ENCODE measurements around the gene VAT1. TPM values are rescaled to one million over a fixed set of nuclear protein-coding genes. Genes with fewer than 3 reads are reported as not detected.

Gene VAT1
- total and polyA plus RNA-seq, 9 of the 15 experiments (the other 6 are each of a cell fraction or from before 2014, with no cell fraction given): 29.4 to 153 (median 66.7) TPM

DNA sequence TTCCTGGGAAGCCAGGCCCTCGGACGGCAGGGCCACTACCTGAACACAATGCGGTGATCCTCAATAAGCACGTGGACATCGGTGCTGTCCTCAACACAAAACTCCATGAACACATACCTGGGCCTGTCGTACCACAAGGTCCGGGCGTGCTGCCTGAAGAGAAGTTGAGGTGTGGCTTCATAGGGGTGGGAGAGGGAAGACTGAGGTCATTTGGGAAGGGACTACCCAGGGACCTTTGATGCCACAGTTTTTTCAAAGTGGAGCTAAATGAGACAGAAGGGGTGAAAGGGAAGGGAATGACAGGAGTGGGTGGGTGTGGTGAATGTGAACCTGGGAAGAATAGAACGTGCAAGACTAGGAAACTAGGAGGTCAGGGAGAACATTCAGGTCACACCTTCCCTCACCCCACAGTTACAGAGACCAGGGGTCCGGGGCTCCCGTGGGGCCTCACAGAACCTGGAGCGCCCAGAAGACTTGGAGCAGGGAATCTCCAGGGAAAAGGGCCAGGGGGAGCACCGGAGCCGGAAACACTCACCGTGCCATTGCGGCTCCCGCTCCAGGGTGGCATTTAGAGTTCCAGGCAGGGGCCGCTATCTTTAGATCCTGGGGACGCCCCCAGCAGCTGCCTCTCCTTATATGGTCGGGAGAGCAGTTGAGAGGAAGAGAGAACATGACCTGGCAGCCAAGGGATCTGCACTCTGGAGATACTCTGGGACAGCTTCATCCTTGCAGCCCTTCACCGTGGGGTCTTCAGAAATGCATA, 42.5 kb downstream of the VAT1 start, which contains the start of gene PTGES3L (continued):
- TF ChIP-seq, protein P1, sequence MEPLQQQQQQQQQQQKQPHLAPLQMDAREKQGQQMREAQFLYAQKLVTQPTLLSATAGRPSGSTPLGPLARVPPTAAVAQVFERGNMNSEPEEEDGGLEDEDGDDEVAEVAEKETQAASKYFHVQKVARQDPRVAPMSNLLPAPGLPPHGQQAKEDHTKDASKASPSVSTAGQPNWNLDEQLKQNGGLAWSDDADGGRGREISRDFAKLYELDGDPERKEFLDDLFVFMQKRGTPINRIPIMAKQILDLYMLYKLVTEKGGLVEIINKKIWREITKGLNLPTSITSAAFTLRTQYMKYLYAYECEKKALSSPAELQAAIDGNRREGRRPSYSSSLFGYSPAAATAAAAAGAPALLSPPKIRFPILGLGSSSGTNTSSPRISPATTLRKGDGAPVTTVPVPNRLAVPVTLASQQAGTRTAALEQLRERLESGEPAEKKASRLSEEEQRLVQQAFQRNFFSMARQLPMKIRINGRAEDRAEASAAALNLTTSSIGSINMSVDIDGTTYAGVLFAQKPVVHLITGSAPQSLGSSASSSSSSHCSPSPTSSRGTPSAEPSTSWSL (CRISPR knock-in tag; IDR thresholded peaks at IDR 0.05; ENCODE audit: borderline replicate concordance): no peak
- TF ChIP-seq SAFB (IDR thresholded peaks at IDR 0.05; ENCODE audit: borderline replicate concordance, low read depth, low read length) (no peak), ZNF445 (CRISPR knock-in tag; IDR thresholded peaks at IDR 0.05; ENCODE audit: low read depth) (no peak), GABPA (tag; conservative IDR thresholded peaks at IDR 0.05; ENCODE audit: low read depth) (peak; percentile 80), RCOR1 (IDR thresholded peaks at IDR 0.05; ENCODE audit: borderline replicate concordance in 1 of 2, low read depth in 2 of 2, low read length in 2 of 2) (no peak), ZNF263 (CRISPR knock-in tag; IDR thresholded peaks at IDR 0.05; ENCODE audit: borderline replicate concordance) (no peak), ADNP (tag; IDR thresholded peaks at IDR 0.05) (no peak)
- TF ChIP-seq, protein P2, sequence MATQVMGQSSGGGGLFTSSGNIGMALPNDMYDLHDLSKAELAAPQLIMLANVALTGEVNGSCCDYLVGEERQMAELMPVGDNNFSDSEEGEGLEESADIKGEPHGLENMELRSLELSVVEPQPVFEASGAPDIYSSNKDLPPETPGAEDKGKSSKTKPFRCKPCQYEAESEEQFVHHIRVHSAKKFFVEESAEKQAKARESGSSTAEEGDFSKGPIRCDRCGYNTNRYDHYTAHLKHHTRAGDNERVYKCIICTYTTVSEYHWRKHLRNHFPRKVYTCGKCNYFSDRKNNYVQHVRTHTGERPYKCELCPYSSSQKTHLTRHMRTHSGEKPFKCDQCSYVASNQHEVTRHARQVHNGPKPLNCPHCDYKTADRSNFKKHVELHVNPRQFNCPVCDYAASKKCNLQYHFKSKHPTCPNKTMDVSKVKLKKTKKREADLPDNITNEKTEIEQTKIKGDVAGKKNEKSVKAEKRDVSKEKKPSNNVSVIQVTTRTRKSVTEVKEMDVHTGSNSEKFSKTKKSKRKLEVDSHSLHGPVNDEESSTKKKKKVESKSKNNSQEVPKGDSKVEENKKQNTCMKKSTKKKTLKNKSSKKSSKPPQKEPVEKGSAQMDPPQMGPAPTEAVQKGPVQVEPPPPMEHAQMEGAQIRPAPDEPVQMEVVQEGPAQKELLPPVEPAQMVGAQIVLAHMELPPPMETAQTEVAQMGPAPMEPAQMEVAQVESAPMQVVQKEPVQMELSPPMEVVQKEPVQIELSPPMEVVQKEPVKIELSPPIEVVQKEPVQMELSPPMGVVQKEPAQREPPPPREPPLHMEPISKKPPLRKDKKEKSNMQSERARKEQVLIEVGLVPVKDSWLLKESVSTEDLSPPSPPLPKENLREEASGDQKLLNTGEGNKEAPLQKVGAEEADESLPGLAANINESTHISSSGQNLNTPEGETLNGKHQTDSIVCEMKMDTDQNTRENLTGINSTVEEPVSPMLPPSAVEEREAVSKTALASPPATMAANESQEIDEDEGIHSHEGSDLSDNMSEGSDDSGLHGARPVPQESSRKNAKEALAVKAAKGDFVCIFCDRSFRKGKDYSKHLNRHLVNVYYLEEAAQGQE (IDR thresholded peaks at IDR 0.05; ENCODE audit: borderline replicate concordance): no peak
- TF ChIP-seq, protein P2 (CRISPR knock-in tag; IDR thresholded peaks at IDR 0.05; ENCODE audit: low read depth): no peak
- TF ChIP-seq, protein P3, sequence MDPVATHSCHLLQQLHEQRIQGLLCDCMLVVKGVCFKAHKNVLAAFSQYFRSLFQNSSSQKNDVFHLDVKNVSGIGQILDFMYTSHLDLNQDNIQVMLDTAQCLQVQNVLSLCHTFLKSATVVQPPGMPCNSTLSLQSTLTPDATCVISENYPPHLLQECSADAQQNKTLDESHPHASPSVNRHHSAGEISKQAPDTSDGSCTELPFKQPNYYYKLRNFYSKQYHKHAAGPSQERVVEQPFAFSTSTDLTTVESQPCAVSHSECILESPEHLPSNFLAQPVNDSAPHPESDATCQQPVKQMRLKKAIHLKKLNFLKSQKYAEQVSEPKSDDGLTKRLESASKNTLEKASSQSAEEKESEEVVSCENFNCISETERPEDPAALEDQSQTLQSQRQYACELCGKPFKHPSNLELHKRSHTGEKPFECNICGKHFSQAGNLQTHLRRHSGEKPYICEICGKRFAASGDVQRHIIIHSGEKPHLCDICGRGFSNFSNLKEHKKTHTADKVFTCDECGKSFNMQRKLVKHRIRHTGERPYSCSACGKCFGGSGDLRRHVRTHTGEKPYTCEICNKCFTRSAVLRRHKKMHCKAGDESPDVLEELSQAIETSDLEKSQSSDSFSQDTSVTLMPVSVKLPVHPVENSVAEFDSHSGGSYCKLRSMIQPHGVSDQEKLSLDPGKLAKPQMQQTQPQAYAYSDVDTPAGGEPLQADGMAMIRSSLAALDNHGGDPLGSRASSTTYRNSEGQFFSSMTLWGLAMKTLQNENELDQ (CRISPR knock-in tag; IDR thresholded peaks at IDR 0.05; ENCODE audit: borderline replicate concordance): no peak

All from K562 (cell line).